IMR-90 (cell line): ENCODE results near the gene RNF4. TPM values are rescaled to one million over a fixed set of nuclear protein-coding genes. Genes with fewer than 3 reads are reported as not detected.

Experiments
- ATAC-seq: fragments of 200-7000 bp; cut with Tn5 transposase; 2 replicates; pipeline ENCODE4 v1.9.1; 2020; ENCODE audit warnings: low read depth, mild to moderate bottlenecking, moderate library complexity
- BruUV-seq: library from RNA; stranded (reverse); fragments of 400-500 nt; replicated peaks from 2 replicates; lab custom pipeline; 2021; lab: Mats Ljungman, UMichigan
- CTCF ChIA-PET: fragments of 300-600 bp; formaldehyde crosslinking; extraction: SDS; loops from one replicate; lab custom pipeline; 2021; ENCODE audit warnings: antibody characterized with exemption; lab: Yijun Ruan, JAX
- POLR2A ChIA-PET: fragments of 300-600 bp; sonication (Branson Sonifier 250); formaldehyde crosslinking; loops from one replicate; lab custom pipeline; 2022; ENCODE audit warnings: antibody characterized with exemption; ENCODE audit not compliant: unreplicated experiment; lab: Charles Lee
- DNase-seq: peaks from one replicate; pipeline ENCODE4 v3.0.0; 2013
- H2AFZ ChIP-seq: replicated peaks from 2 replicates; pipeline ENCODE3; 2013; ENCODE audit warnings: low read length, mild to moderate bottlenecking; ENCODE audit not compliant: poor library complexity
- H2AK5ac ChIP-seq: 2 replicates; pipeline ENCODE4 v1.6.1; 2013; ENCODE audit warnings: low read depth, low read length, inconsistent platforms
- H2AK9ac ChIP-seq: replicated peaks from 2 replicates; pipeline ENCODE3; 2013; ENCODE audit warnings: mild to moderate bottlenecking, low read depth, low read length, moderate library complexity; ENCODE audit not compliant: poor library complexity
- H2BK120ac ChIP-seq: 2 replicates; pipeline ENCODE4 v1.6.1; 2013; ENCODE audit warnings: low read depth, low read length, inconsistent platforms
- H2BK15ac ChIP-seq: 3 replicates; pipeline ENCODE4 v1.6.1; 2013; ENCODE audit warnings: low read depth, low read length, inconsistent platforms
- H2BK20ac ChIP-seq: 2 replicates; pipeline ENCODE4 v1.6.1; 2013; ENCODE audit warnings: low read depth, mild to moderate bottlenecking, inconsistent platforms, low read length, moderate library complexity
- H2BK5ac ChIP-seq: 2 replicates; pipeline ENCODE4 v1.6.1; 2013; ENCODE audit warnings: mild to moderate bottlenecking, low read depth, low read length, inconsistent platforms; ENCODE audit not compliant: poor library complexity, severe bottlenecking
- H3K14ac ChIP-seq: replicated peaks from 2 replicates; pipeline ENCODE4 v1.6.1; 2013; ENCODE audit warnings: low read depth, low read length, inconsistent platforms
- H3K18ac ChIP-seq: 2 replicates; pipeline ENCODE4 v1.6.1; 2013; ENCODE audit warnings: low read depth, low read length, control low read depth
- H3K23ac ChIP-seq: 2 replicates; pipeline ENCODE4 v1.6.1; 2013; ENCODE audit warnings: low read depth, low read length, inconsistent platforms
- H3K27ac ChIP-seq: 2 replicates; pipeline ENCODE4 v1.5.1; 2013; ENCODE audit warnings: mild to moderate bottlenecking, control low read depth, low read length; ENCODE audit not compliant: insufficient read depth
- H3K27me3 ChIP-seq: 2 replicates; pipeline ENCODE4 v1.6.1; 2013; ENCODE audit warnings: low read length; ENCODE audit not compliant: control insufficient read depth, insufficient read depth
- H3K36me3 ChIP-seq: 2 replicates; pipeline ENCODE4 v1.6.1; 2013; ENCODE audit warnings: low read length, mixed read lengths; ENCODE audit not compliant: control insufficient read depth, insufficient read depth
- H3K4ac ChIP-seq: 2 replicates; pipeline ENCODE4 v1.6.1; 2013; ENCODE audit warnings: low read depth, low read length, inconsistent platforms
- H3K4me1 ChIP-seq: 2 replicates; pipeline ENCODE4 v1.6.1; 2013; ENCODE audit warnings: low read length, mixed read lengths; ENCODE audit not compliant: control insufficient read depth, insufficient read depth
- H3K4me2 ChIP-seq: 2 replicates; pipeline ENCODE4 v1.6.1; 2013; ENCODE audit warnings: low read depth, mild to moderate bottlenecking, control low read depth, low read length, moderate library complexity
- H3K4me3 ChIP-seq: 2 replicates; pipeline ENCODE4 v1.5.1; 2013; ENCODE audit warnings: low read depth, mild to moderate bottlenecking, control low read depth, low read length, moderate library complexity; ENCODE audit not compliant: insufficient read depth
- H3K56ac ChIP-seq: 2 replicates; pipeline ENCODE4 v1.6.1; 2013; ENCODE audit warnings: low read length, inconsistent platforms; ENCODE audit not compliant: insufficient read depth; ENCODE audit errors: extremely low read depth
- H3K79me1 ChIP-seq, 2 experiments: 2 replicates each; pipeline ENCODE4 v1.6.1; 2013; ENCODE audit warnings: low read length in 2 of 2, inconsistent platforms in 1 of 2, low read depth in 1 of 2
- H3K9ac ChIP-seq: 2 replicates; pipeline ENCODE4 v1.6.1; 2013; ENCODE audit warnings: low read depth, low read length, control low read depth
- H3K9me1 ChIP-seq: 2 replicates; pipeline ENCODE4 v1.6.1; 2013; ENCODE audit warnings: low read length, inconsistent platforms; ENCODE audit not compliant: insufficient read depth
- H3K9me3 ChIP-seq: 2 replicates; pipeline ENCODE4 v1.6.1; 2013; ENCODE audit warnings: low read length; ENCODE audit not compliant: control insufficient read depth, insufficient read depth
- H4K20me1 ChIP-seq: 2 replicates; pipeline ENCODE4 v1.6.1; 2013; ENCODE audit warnings: low read length, inconsistent platforms; ENCODE audit not compliant: insufficient read depth
- H4K5ac ChIP-seq: 2 replicates; pipeline ENCODE4 v1.6.1; 2013; ENCODE audit warnings: mild to moderate bottlenecking, low read depth, low read length, control low read depth
- H4K8ac ChIP-seq, 2 experiments: 2 replicates each; pipeline ENCODE4 v1.6.1; 2013; ENCODE audit warnings: low read depth in 2 of 2, low read length in 2 of 2, control low read depth in 1 of 2, inconsistent platforms in 1 of 2
- H4K91ac ChIP-seq: 2 replicates; pipeline ENCODE4 v1.6.1; 2013; ENCODE audit warnings: low read depth, low read length, inconsistent platforms; ENCODE audit not compliant: insufficient read depth
- BHLHE40 ChIP-seq: fragments of 150-350 bp; IDR thresholded peaks from 2 replicates; pipeline ENCODE4 v1.6.1; 2016; ENCODE audit warnings: mild to moderate bottlenecking, low read depth, low read length
- CEBPB ChIP-seq: IDR thresholded peaks from 2 replicates; pipeline ENCODE4 v1.6.1; 2012; ENCODE audit warnings: low read depth, low read length, improper control_type of control experiment
- CHD1 ChIP-seq: IDR thresholded peaks from 2 replicates; pipeline ENCODE4 v1.6.1; 2012; ENCODE audit warnings: low read depth, low read length, improper control_type of control experiment
- FOS ChIP-seq: fragments of 150-350 bp; IDR thresholded peaks from 2 replicates; pipeline ENCODE4 v1.6.1; 2016; ENCODE audit warnings: low read depth, low read length
- MAZ ChIP-seq: IDR thresholded peaks from 2 replicates; pipeline ENCODE4 v1.6.1; 2012; ENCODE audit warnings: low read depth, mild to moderate bottlenecking, low read length, improper control_type of control experiment, moderate library complexity, borderline replicate concordance
- MXI1 ChIP-seq: IDR thresholded peaks from 2 replicates; pipeline ENCODE4 v1.6.1; 2012; ENCODE audit warnings: low read depth, mild to moderate bottlenecking, low read length, moderate library complexity, borderline replicate concordance
- NFE2L2 ChIP-seq: fragments of 150-350 bp; IDR thresholded peaks from 2 replicates; pipeline ENCODE4 v1.6.1; 2016; ENCODE audit warnings: low read depth, mild to moderate bottlenecking, low read length
- POLR2A ChIP-seq: IDR thresholded peaks from 2 replicates; pipeline ENCODE4 v1.6.1; 2012; ENCODE audit warnings: mild to moderate bottlenecking, low read depth, low read length
- RAD21 ChIP-seq: IDR thresholded peaks from 2 replicates; pipeline ENCODE4 v1.6.1; 2012; ENCODE audit warnings: low read length, improper control_type of control experiment
- RCOR1 ChIP-seq: IDR thresholded peaks from 2 replicates; pipeline ENCODE4 v1.6.1; 2012; ENCODE audit warnings: mild to moderate bottlenecking, low read length, improper control_type of control experiment; ENCODE audit not compliant: insufficient replicate concordance
- RFX5 ChIP-seq: IDR thresholded peaks from 2 replicates; pipeline ENCODE4 v1.8.0; 2012; ENCODE audit warnings: low read depth, mild to moderate bottlenecking, low read length, moderate library complexity
- SMC3 ChIP-seq: fragments of 150-350 bp; IDR thresholded peaks from 2 replicates; pipeline ENCODE4 v1.6.1; 2016; ENCODE audit warnings: low read depth, mild to moderate bottlenecking, antibody characterized with exemption, low read length, moderate library complexity
- WGBS, 2 experiments: methylation state at CpG; one replicate each; pipeline versions ENCODE4 v1.1.5 to v1.1.7; 2013; ENCODE audit warnings: missing lambda C conversion rate in 2 of 2; ENCODE audit not compliant: insufficient read length in 1 of 2; ENCODE audit errors: extremely low coverage in 2 of 2; 5-methylcytosine and 5-hydroxymethylcytosine counted together
- dilution Hi-C: fragments of 300-500 bp; cut with HindIII; formaldehyde crosslinking; loops from one replicate; pipeline ENCODE4 v1.14.3; 2018; ENCODE audit warnings: low sequenced_read_pairs; ENCODE audit not compliant: unreplicated experiment
- in situ Hi-C: fragments of 300-500 bp; cut with MboI; formaldehyde crosslinking; loops from 3 replicates; pipeline ENCODE4 v1.14.3; 2019; ENCODE audit warnings: low sequenced_read_pairs, inconsistent platforms, mixed read lengths
- intact Hi-C: fragments of 100-400 bp; cut with micrococcal nuclease; formaldehyde crosslinking; loops from 2 replicates; pipeline ENCODE4 v1.10.0; 2022
- polyA plus RNA-seq, 3 experiments: library from polyadenylated mRNA; depleted of rRNA; stranded (reverse); fragments of >200 nt; gene quantifications; 2 replicates each; pipeline ENCODE4 v1.2.3, GENCODE V29; 2012; ENCODE audit warnings: low replicate concordance in 1 of 3
- total RNA-seq: library from RNA; depleted of rRNA; stranded (reverse); fragments of >200 nt; gene quantifications from 2 replicates; pipeline ENCODE4 v1.2.3, GENCODE V29; 2012
- TF ChIP-seq, protein P1 (sequence below): fragments of 150-350 bp; IDR thresholded peaks from 2 replicates; pipeline ENCODE4 v1.6.1; 2017; ENCODE audit warnings: mild to moderate bottlenecking, antibody characterized with exemption, low read length, low read depth
- TF ChIP-seq, protein P2 (sequence below): fragments of 150-350 bp; IDR thresholded peaks from 2 replicates; pipeline ENCODE4 v1.6.1; 2016; ENCODE audit warnings: low read depth, mild to moderate bottlenecking, low read length, moderate library complexity, borderline replicate concordance
- TF ChIP-seq, protein P3 (sequence below): conservative IDR thresholded peaks from 2 replicates; pipeline ENCODE4 v1.5.1; 2012; ENCODE audit warnings: mild to moderate bottlenecking, low read depth, low read length, improper control_type of control experiment

The RNF4 gene
- total and polyA plus RNA-seq, 2 of the 4 experiments (the other 2 are of a cell fraction): 63.8 to 73.8 TPM

DNA sequence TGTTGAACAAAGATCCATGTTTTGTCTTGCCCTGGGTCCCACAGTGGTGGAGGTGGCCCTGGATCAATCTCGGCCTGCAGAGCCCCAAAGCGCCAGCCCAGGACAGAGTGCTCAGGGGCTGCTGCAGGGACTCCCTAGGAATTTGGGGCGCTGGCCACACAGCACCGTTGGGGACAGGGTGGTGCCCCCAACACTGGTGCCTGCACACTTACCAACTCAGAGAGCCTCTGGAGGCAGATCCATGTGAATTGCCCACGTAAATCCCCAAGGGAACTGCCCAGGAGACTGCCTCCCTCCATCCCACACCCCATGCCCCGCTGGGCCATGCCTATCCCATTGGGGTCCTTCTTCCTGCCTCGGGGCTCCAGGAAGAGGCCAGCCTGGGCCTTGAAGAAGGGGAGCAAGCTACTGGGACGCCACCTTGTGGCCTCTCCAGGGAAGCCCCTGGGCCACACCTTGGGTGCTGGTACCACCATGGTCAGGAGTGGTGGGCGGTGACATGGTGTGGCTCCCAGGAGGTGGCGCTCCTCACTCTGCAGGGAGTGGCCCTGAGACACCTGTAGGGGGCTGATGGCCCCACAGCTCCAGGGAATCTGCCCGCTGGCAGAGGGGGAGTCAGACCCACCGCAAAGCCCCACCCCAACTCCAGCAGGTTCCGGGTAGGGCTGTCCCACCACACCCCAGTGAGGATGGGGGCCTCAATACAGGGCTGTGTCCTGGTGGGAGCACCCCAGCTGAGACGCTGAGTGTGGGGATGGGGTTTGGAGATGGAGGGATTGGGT is 27.3 kb upstream of the RNF4 start:
- Histone ChIP-seq H2BK15ac (no peak overlapping the region), H3K79me1 (no peaks in the 10 kb centered on the region), H2AK9ac (peak overlapping the region; percentile 60), H2BK20ac (no peak overlapping the region), H2BK5ac (no peak overlapping the region), H3K9ac (no peak overlapping the region), H3K4me1 (no peaks in the 10 kb centered on the region; the same call in 1 of the 2 replicates), H3K9me1 (no peaks in the 10 kb centered on the region), H3K18ac (no peak overlapping the region), H4K20me1 (no peaks in the 10 kb centered on the region), H4K8ac (no peak overlapping the region), H3K27me3 (peaks cover 5% of the 10 kb centered on the region), H3K4me3 (no peak overlapping the region), H4K91ac (no peak overlapping the region), H3K23ac (no peak overlapping the region), H3K9me3 (no peaks in the 10 kb centered on the region), H3K27ac (no peak overlapping the region), H3K56ac (no peak overlapping the region), H2AK5ac (no peak overlapping the region), H2BK120ac (no peak overlapping the region), H3K4ac (no peak overlapping the region), H3K36me3 (no peaks in the 10 kb centered on the region), H4K5ac (no peak overlapping the region), H3K14ac (no peak overlapping the region), H3K4me2 (no peak overlapping the region), H2AFZ (peak overlapping the region; percentile 78)
- peak; percentile 41 for DNase-seq
- no TSS peak for BruUV-seq
- dilution Hi-C loops (no loop called here), in situ Hi-C loops (no loop called here), intact Hi-C loops (loop anchor here (5.0 kb wide), 1 partner anchor 219 kb away; no protein-coding TSS in a partner anchor)
- CTCF ChIA-PET: interaction anchor here (0.7 to 1.0 kb wide), 2 partner anchors 13 to 521 kb away, joined by 3 to 4 read pairs; no protein-coding TSS in a partner anchor
- WGBS, 2 experiments: no CpG with 5 or more reads among the region's 14 CpGs
- peak; percentile 91 for ATAC-seq
- POLR2A ChIA-PET: no interaction called here
- TF ChIP-seq, protein P1, sequence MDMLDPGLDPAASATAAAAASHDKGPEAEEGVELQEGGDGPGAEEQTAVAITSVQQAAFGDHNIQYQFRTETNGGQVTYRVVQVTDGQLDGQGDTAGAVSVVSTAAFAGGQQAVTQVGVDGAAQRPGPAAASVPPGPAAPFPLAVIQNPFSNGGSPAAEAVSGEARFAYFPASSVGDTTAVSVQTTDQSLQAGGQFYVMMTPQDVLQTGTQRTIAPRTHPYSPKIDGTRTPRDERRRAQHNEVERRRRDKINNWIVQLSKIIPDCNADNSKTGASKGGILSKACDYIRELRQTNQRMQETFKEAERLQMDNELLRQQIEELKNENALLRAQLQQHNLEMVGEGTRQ: no peak
- no peak for TF ChIP-seq BHLHE40
- TF ChIP-seq MAZ: peak; percentile 15; the same call in 1 of the 2 replicates
- TF ChIP-seq CEBPB: no peak
- TF ChIP-seq, protein P2, sequence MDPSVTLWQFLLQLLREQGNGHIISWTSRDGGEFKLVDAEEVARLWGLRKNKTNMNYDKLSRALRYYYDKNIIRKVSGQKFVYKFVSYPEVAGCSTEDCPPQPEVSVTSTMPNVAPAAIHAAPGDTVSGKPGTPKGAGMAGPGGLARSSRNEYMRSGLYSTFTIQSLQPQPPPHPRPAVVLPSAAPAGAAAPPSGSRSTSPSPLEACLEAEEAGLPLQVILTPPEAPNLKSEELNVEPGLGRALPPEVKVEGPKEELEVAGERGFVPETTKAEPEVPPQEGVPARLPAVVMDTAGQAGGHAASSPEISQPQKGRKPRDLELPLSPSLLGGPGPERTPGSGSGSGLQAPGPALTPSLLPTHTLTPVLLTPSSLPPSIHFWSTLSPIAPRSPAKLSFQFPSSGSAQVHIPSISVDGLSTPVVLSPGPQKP: no peak
- no peak for TF ChIP-seq MXI1
- TF ChIP-seq RCOR1: no peak
- TF ChIP-seq FOS: no peak
- TF ChIP-seq, protein P3, sequence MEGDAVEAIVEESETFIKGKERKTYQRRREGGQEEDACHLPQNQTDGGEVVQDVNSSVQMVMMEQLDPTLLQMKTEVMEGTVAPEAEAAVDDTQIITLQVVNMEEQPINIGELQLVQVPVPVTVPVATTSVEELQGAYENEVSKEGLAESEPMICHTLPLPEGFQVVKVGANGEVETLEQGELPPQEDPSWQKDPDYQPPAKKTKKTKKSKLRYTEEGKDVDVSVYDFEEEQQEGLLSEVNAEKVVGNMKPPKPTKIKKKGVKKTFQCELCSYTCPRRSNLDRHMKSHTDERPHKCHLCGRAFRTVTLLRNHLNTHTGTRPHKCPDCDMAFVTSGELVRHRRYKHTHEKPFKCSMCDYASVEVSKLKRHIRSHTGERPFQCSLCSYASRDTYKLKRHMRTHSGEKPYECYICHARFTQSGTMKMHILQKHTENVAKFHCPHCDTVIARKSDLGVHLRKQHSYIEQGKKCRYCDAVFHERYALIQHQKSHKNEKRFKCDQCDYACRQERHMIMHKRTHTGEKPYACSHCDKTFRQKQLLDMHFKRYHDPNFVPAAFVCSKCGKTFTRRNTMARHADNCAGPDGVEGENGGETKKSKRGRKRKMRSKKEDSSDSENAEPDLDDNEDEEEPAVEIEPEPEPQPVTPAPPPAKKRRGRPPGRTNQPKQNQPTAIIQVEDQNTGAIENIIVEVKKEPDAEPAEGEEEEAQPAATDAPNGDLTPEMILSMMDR: peak; percentile 66
- no peak for TF ChIP-seq CHD1
- no peak for TF ChIP-seq POLR2A
- TF ChIP-seq NFE2L2: no peak
- TF ChIP-seq SMC3: peak; percentile 70
- TF ChIP-seq RFX5: no peak
- TF ChIP-seq RAD21: peak; percentile 69
